HS-5 (cell line): ENCODE measurements around the gene SPTLC3.
"Not testable (repeated sequence)": the region's sequence is repeated elsewhere in the genome, so short reads cannot be mapped to it uniquely, and the experiment has no call there.

Experiments used
- DNase-seq: peaks from one replicate; pipeline ENCODE4 v3.0.0-alpha.2; 2012; ENCODE audit warnings: low read depth

Gene SPTLC3

DNA sequence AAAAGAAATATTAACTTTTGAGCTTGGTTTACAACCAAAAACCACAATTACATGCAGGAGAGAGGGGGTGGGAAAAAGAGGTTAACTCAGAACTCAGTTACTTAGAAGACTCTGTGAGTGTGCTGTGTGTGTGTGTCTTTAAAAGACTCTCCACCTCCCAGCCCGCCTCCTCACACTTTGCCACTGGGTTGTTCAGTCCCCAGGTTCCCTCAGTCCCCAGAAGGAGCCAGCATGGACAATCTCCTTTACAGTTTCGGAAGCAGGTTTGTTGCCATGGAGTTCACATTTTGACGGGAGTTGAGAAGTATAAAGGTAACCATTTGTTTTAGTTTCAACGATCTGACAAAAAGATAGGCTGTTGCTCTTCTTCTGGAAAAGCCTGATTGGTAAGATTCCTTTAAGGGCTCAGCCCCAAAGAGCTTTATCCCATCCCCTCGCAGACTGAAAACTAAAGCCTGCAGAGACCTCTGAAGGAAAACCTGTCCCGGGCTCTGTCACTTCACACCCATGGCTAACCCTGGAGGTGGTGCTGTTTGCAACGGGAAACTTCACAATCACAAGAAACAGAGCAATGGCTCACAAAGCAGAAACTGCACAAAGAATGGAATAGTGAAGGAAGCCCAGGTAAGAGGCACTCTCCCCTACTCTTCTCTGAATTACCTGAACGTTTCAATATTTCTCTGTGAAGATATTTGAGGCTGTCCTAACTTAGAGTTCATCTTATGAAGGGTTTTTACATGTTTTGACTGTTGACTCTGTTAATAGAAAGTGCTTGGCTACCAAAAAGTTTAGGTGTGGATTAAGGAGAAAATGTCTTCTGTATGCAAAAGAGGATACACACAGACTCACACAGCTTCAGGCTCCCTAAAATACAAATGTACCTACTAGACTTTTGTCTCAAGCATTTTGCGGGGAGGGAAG, at the start of gene SPTLC3:
SPTLC3 (plus strand) TSS at position 212 of the 921 bp plus-strand sequence; CDS start at position 508, 296 bp downstream.
- DNase-seq, result no peak

DNA sequence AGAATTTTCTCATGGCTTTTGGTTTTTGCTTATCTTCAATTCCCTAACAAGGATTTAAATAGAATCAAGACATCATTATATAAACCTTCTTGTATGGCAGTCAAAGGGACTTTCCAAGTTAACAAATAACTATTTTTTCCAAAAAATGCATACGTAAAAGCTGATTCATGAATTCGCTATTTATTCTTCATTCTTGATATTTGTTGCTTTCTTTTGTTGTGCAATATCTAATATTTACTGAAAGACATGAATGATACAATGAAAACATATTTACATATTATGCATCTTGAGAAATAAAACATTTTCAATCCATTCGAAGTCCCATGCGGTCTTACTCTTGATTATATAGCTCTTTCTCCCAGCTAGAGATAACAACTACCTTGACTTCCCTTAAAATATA, 47.0 kb upstream of the SPTLC3 start:
- no peak for DNase-seq

DNA sequence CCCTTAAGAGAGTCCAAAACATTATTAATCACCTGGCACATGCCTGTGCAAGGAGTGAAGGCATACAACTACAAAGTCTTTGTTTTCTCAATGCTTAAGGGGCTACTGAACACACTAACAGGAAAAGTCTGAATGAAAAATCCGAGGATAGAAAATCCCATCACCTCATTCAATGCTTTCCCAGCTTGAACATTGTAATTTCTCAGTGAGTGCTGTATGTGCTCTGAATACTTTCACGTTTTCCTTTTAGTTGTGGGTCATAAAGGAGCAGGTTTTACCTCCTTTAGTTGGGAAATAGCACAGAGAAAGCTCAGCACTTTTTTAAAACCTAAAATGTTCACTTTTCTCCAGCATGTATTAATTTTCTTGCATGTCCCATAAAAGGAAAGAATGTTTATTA, 45.9 kb upstream of the SPTLC3 start:
- no peak for DNase-seq

GRCh38 chr20:12963416-12963815, 45.4 kb upstream of the SPTLC3 start:
- no peak for DNase-seq

- no peak for DNase-seq
These were observed 43.4 kb upstream of the SPTLC3 start for GRCh38 chr20:12965212-12965869.

GRCh38 chr20:12965870-12966251, 42.9 kb upstream of the SPTLC3 start:
- DNase-seq, result no peak

DNA sequence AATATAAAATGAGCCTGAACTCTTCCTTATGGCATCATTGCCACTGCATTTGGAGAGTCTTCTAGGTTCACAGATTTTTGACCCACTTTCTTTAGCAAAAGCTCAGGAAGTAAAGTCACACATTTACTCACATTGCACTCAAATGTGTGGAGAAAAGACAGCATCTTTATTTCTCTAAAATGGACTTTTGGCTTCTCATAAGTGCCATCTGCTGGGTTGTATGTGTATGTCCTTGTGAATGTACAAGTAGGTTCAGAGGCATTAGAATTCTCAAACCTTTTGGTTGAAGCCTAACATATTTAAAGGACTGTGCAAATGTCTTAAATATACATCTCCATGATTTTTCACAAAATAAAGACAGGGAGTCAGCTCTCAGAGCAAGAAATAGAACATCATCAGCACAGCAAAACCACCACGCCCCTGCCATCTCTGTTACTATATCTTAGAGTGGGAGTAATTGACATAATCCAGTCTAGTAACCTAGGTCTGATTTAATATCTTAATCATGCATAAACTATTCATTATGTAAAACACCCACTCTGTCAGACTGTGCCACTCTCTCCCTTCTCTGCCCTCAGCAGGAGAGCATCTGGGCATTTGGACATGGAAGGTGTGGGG, 42.2 kb upstream of the SPTLC3 start:
- no peak for DNase-seq

DNA sequence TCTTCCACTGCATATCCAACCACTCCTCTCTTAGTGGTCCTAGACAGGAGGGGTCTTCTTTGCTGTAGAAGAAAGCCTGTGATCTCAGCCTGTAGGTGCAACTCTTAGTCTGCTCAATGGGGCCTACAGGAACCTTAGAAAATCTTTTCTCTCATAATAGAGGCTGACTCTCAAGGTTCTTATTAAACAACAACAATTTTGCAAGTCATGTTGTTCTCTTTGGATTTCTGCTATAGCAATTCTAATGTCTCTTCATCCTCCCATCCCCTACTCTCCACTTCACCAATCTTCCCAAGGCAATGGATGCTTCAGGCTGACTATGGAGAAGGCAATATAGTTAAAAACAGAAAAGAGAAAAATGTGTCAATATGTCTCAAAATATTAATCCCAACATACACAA, 40.8 kb upstream of the SPTLC3 start:
- DNase-seq, result no peak

DNA sequence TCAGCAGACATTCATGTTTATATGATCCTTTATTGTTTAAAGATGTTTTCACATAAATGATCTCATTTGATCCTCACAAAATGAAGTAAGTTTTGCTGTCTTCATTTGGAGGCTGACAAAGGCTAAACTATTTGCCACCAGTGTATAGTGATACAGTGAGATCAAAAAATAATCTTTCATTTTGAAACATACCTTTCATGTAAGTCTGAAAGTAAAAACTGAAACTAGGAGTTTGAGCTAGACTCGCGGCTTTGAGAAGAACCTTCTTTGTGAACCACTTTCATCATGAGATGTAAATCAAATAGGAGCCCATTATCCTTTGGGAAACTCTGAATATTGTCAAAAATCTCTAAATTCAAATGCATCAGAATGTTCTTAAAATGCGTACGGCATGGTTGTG, 40.3 kb upstream of the SPTLC3 start:
- DNase-seq, result no peak

DNA sequence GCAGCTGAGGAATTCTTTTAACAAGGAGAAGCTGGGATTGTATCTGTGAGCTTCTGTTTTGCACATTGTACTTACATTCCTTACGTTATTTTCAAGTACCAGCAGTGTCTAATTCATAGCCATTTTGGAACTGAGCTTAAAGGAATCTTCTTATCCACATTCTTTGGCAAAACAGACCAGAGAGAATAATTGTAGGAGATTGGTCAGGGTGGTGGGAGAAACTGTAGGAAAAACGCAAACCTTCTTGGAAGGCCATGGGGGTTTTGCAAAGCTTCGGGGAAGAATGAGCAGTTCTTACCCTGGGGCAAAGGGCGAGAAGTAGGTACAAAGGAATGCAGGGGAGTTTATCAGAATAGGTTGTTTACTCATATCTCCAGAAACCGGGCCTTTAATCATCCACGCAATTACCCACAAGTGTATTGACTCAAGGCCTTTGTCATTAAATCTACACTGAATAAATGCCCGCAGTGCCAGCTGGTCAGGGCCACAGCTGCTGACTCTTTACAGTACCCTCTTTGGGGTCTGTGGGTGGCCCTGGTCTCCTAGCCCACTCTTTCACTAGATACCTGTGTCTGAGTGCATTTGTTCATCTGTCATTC, 39.6 kb upstream of the SPTLC3 start:
- DNase-seq, result no peak

GRCh38 chr20:12970372-12970821, 38.4 kb upstream of the SPTLC3 start:
- peak; percentile 26 for DNase-seq

DNA sequence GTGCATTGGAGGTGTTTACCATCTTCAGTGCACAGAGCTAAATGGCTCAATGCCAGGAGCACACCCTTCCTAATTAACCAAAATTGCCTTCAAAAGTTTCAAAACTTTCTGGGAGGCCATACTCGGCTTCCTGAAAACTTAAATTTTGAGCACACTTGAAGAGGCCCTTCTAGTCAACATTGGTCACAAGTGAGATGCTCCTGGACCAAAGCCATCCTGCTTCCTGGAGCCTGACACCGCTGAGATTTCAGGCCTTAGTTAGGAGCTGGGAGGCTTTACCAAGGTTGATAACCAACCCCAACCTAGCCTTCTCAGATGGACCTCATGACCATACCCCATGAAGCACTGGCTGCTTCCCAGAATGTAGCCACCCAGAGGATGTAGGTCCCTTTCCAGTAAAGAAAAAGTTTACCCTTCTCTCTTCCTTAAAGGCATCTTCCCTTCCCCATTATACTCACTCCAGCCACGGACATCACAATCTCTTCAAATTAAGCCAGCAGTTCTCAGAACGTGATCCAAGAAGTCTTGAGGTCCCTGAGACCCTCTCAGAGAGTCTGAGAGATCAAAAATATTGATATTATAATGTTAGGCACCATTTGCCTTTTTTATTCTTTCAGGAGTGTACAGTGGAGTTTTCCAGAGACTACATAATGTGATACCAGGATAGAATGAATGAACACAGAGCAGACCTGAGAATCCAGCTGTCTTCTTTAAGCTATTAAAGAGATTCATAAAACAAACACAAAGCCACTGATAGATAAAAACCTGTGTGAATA, 32.8 kb upstream of the SPTLC3 start:
- no peak for DNase-seq

DNA sequence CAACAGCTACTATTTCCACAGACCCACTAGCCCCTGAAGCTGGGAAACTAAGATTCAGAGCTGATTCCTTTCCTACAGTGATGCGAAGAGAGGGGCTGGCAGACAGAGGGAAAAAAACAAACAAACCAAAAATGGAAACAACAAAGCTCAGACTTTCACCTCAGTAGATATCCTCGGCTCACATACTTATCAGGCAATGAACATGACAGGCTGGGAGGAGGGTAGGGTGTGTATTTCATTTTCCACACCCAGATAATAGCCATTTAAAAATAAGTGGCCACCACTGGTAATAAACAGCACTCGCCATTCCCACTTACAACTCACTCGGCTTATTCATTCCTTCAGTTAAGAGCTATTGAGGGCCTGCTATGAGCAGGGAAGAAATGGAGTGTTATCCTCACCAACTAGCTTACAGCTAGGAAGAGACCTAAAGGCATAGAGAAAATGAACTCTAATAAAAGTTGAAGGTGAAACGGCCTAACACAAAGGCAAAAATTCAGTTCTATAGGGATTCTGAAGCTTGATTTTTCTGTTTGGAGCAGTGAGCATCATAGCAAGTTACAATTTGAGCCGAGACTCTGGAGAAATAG, 32.0 kb upstream of the SPTLC3 start:
- DNase-seq, result no peak

DNA sequence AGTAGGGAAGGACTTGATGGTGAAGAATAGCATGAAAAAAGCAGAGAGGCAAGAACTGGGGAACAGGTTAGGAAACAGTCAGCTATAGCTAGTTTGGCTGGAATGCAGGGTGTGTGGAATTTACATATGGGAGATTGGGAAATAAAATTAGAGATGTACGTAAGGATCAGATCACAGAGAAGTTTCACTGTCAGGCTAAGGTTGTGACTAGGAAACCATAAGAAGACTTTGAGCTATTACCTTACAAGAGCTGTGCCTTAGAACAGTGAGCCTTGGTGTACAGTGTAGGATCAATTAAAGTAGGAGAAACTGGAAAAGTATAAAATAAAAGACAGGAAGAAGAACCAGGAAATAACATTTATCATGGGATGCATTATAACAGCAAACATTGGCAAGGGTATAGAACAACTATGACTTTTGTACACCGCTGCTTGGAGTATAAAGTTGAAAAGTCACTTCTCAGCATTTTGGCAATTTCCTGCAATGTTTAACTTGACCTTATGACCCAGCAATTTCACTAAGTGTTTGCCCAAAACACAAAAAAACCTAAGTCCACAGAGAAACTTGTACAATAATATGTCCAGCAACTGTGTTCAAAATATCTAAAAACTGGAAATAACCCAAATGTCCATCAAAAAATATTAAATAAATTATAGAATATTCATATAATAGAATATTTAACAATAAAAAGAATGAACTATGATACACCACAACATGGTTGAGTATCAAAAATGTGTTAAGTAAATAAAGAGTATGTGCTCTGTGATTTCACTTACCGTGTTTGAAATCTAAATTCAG, 31.2 kb upstream of the SPTLC3 start:
- DNase-seq, result no peak

DNA sequence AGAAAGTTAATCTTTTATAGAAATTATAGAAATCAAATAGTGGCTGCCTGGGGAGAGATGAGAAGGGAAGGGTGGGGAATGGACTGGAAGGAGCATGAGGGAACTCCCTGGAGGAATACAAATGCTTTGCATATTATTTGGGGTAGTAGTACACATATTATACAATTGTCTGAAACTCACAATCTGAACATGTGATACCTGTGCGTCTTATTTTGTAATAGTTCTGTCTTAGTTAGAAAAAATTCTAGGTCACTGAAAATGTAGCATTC, 30.7 kb upstream of the SPTLC3 start:
- no peak for DNase-seq

- DNase-seq, result no peak
These were observed 29.9 kb upstream of the SPTLC3 start for GRCh38 chr20:12978613-12979495.

DNA sequence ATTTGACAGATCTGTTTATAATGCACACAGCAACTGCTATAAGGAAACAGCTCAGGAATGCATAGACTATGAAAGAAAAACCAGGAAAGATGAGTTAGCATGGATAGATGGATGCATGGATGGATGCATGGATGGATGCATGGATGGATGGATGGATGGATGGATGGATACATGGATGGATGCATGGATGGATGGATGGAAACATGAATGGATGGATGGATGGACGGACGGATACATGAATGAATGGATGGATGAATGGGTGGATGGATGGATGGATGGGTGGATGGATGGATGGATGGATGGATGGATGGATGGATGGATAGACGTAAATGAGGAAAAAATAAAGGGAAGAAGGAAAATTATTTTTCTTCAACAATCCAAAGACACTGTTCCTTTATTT, 29.1 kb upstream of the SPTLC3 start:
- DNase-seq, result not testable (repeated sequence)

GRCh38 chr20:12982098-12982497, 26.7 kb upstream of the SPTLC3 start:
- no peak for DNase-seq

DNA sequence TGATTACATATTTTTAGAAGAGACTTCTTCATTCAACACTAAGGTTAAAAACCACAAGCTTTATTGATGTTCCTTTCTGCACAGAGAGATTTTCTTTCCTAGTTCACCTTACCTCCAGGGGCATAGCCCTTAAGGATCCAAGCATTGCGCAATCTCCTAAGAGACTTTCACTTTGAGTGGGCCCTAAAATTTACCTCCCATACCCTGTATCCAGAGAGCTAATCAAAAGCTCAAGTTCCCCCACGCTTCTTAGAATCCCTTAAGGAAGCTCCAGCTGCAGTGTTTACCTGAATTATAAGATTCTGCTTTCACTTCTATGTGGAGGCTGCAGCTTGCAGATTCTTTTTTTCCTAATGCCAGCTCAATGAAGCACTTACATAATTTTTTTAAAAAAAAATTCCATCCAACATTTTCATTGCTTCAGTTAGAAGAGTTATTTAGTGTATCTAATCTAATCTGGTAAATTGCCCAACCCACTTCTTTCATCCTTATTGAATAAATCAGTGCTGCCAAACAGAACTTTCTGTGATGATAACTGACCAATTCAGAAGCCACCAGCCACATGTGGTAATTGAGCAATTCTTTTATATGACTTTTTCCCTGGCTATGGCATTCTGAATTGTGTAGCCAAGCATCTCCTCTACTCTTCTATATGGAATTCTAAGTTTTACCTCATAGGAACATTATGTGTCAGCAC, 24.6 kb upstream of the SPTLC3 start:
- DNase-seq, result no peak
